Astrocyte (in vitro differentiated cells and primary cell): ENCODE measurements around the gene KCNQ5. TPM values are rescaled to one million over a fixed set of nuclear protein-coding genes. Genes with fewer than 3 reads are reported as not detected.

Source experiments
- DNase-seq: peaks from one replicate; pipeline ENCODE4 v3.0.0-alpha.2; 2010; ENCODE audit warnings: low read depth
- FAIRE-seq: peaks from 2 replicates; lab custom pipeline; 2011; peaks lifted over from hg19 to GRCh38; lab: Jason Lieb, UNC
- H2AFZ ChIP-seq: 2 replicates; pipeline ENCODE4 v1.6.0; 2012; ENCODE audit warnings: low read depth, low read length, inconsistent platforms
- H3K27ac ChIP-seq: 2 replicates; pipeline ENCODE4 v1.5.1; 2011; ENCODE audit warnings: low read depth, low read length, inconsistent platforms
- H3K27me3 ChIP-seq: 2 replicates; pipeline ENCODE4 v1.6.0; 2011; ENCODE audit warnings: low read length, inconsistent platforms; ENCODE audit not compliant: insufficient read depth
- H3K36me3 ChIP-seq: 2 replicates; pipeline ENCODE4 v1.5.1; 2011; ENCODE audit warnings: low read length, inconsistent platforms; ENCODE audit not compliant: insufficient read depth
- H3K4me1 ChIP-seq: 2 replicates; pipeline ENCODE4 v1.5.1; 2011; ENCODE audit warnings: low read length, inconsistent platforms; ENCODE audit not compliant: insufficient read depth
- H3K4me2 ChIP-seq: 2 replicates; pipeline ENCODE4 v1.6.0; 2012; ENCODE audit warnings: low read length, inconsistent platforms
- H3K4me3 ChIP-seq: 2 replicates; pipeline ENCODE4 v1.5.1; 2011; ENCODE audit warnings: low read depth, mild to moderate bottlenecking, low read length, inconsistent platforms; ENCODE audit not compliant: insufficient read depth
- H3K79me2 ChIP-seq: 2 replicates; pipeline ENCODE4 v1.6.0; 2012; ENCODE audit warnings: mild to moderate bottlenecking, low read length, inconsistent platforms; ENCODE audit not compliant: insufficient read depth
- H3K9ac ChIP-seq: 2 replicates; pipeline ENCODE4 v1.6.0; 2012; ENCODE audit warnings: mild to moderate bottlenecking, low read length, inconsistent platforms
- H3K9me3 ChIP-seq: 2 replicates; pipeline ENCODE4 v1.5.1; 2012; ENCODE audit warnings: low read depth, mild to moderate bottlenecking, low read length, inconsistent platforms; ENCODE audit not compliant: insufficient read depth
- H4K20me1 ChIP-seq: 2 replicates; pipeline ENCODE4 v1.6.0; 2012; ENCODE audit warnings: low read length, inconsistent platforms; ENCODE audit not compliant: insufficient read depth
- H3K27ac Mint-ChIP-seq: one replicate; pipeline ENCODE4 v1.8.0; 2021; ENCODE audit warnings: mild to moderate bottlenecking, mixed read lengths; ENCODE audit not compliant: unreplicated experiment
- H3K27me3 Mint-ChIP-seq: one replicate; pipeline ENCODE4 v1.8.0; 2021; ENCODE audit warnings: low read depth, mixed read lengths; ENCODE audit not compliant: unreplicated experiment
- H3K36me3 Mint-ChIP-seq: one replicate; pipeline ENCODE4 v1.8.0; 2021; ENCODE audit warnings: low read depth, mixed read lengths; ENCODE audit not compliant: unreplicated experiment
- H3K4me1 Mint-ChIP-seq: one replicate; pipeline ENCODE4 v1.8.0; 2021; ENCODE audit warnings: low read depth, mixed read lengths; ENCODE audit not compliant: unreplicated experiment
- H3K4me3 Mint-ChIP-seq: one replicate; pipeline ENCODE4 v1.8.0; 2021; ENCODE audit warnings: mild to moderate bottlenecking, moderate library complexity, mixed read lengths; ENCODE audit not compliant: unreplicated experiment
- H3K9me3 Mint-ChIP-seq: one replicate; pipeline ENCODE4 v1.8.0; 2021; ENCODE audit warnings: mild to moderate bottlenecking, mixed read lengths; ENCODE audit not compliant: unreplicated experiment
- CTCF ChIP-seq: IDR thresholded peaks from 2 replicates; pipeline ENCODE4 v1.5.1; 2011; ENCODE audit warnings: low read depth, mild to moderate bottlenecking, inconsistent platforms, low read length, moderate library complexity; ENCODE audit not compliant: insufficient read depth
- EZH2 ChIP-seq: IDR thresholded peaks from 2 replicates; pipeline ENCODE4 v1.6.1; 2012; ENCODE audit warnings: mild to moderate bottlenecking, low read length, inconsistent platforms; ENCODE audit not compliant: insufficient read depth
- total RNA-seq: library from RNA; stranded (reverse); gene quantifications from 2 replicates; pipeline ENCODE4 v1.2.1, GENCODE V29; 2021

Gene KCNQ5
- total RNA-seq, 1 donor from 2014 or later, result 2.0 TPM

GRCh38 chr6:72968704-72969103 lies 346.8 kb downstream of the KCNQ5 start:
- no peaks in the 10 kb centered on the region for H3K9me3 ChIP-seq
- H3K9me3 Mint-ChIP-seq, result peaks cover 2% of the 10 kb centered on the region
- no peaks in the 10 kb centered on the region for H4K20me1 ChIP-seq
- H3K27me3 ChIP-seq, result no peaks in the 10 kb centered on the region
- no peaks in the 10 kb centered on the region for H3K27me3 Mint-ChIP-seq
- H3K4me2 ChIP-seq, result no peak overlapping the region
- H3K36me3 ChIP-seq, result no peaks in the 10 kb centered on the region
- no peak overlapping the region for H2AFZ ChIP-seq
- no peaks in the 10 kb centered on the region for H3K36me3 Mint-ChIP-seq
- H3K9ac ChIP-seq, result no peak overlapping the region
- H3K27ac ChIP-seq, result no peak overlapping the region
- FAIRE-seq (no peak), DNase-seq (peak; percentile 69)
- no peaks in the 10 kb centered on the region for H3K79me2 ChIP-seq
- no peak overlapping the region for H3K4me3 Mint-ChIP-seq
- TF ChIP-seq CTCF, result no peak
- no peak for TF ChIP-seq EZH2
- no peak overlapping the region for H3K4me3 ChIP-seq
- no peak overlapping the region for H3K27ac Mint-ChIP-seq
- no peaks in the 10 kb centered on the region for H3K4me1 ChIP-seq
- H3K4me1 Mint-ChIP-seq, result peaks cover 2% of the 10 kb centered on the region

GRCh38 chr6:72969666-72970065 lies 347.8 kb downstream of the KCNQ5 start:
- no peaks in the 10 kb centered on the region for H3K27me3 ChIP-seq
- Mint-ChIP-seq H3K4me3 (no peak overlapping the region), H3K27ac (no peak overlapping the region), H3K4me1 (peaks cover 2% of the 10 kb centered on the region), H3K9me3 (peaks cover 2% of the 10 kb centered on the region), H3K36me3 (no peaks in the 10 kb centered on the region), H3K27me3 (no peaks in the 10 kb centered on the region)
- DNase-seq (no peak), FAIRE-seq (no peak)
- no peaks in the 10 kb centered on the region for H3K4me1 ChIP-seq
- no peaks in the 10 kb centered on the region for H3K79me2 ChIP-seq
- H3K36me3 ChIP-seq, result no peaks in the 10 kb centered on the region
- H3K9ac ChIP-seq, result no peak overlapping the region
- TF ChIP-seq EZH2 (no peak), CTCF (no peak)
- no peak overlapping the region for H2AFZ ChIP-seq
- no peaks in the 10 kb centered on the region for H4K20me1 ChIP-seq
- H3K4me2 ChIP-seq, result no peak overlapping the region
- H3K9me3 ChIP-seq, result no peaks in the 10 kb centered on the region
- H3K27ac ChIP-seq, result no peak overlapping the region
- H3K4me3 ChIP-seq, result no peak overlapping the region

GRCh38 chr6:72972579-72972978 lies 350.7 kb downstream of the KCNQ5 start:
- H3K27ac Mint-ChIP-seq, result no peak overlapping the region
- TF ChIP-seq CTCF, result no peak
- no peak for TF ChIP-seq EZH2
- Histone ChIP-seq H3K9ac (no peak overlapping the region), H3K27me3 (no peaks in the 10 kb centered on the region), H3K79me2 (no peaks in the 10 kb centered on the region), H3K4me1 (no peaks in the 10 kb centered on the region), H4K20me1 (no peaks in the 10 kb centered on the region), H3K9me3 (no peaks in the 10 kb centered on the region), H2AFZ (no peak overlapping the region), H3K4me2 (no peak overlapping the region), H3K4me3 (no peak overlapping the region), H3K36me3 (no peaks in the 10 kb centered on the region), H3K27ac (no peak overlapping the region)
- H3K4me3 Mint-ChIP-seq, result no peak overlapping the region
- FAIRE-seq, result no peak
- no peaks in the 10 kb centered on the region for H3K27me3 Mint-ChIP-seq
- H3K36me3 Mint-ChIP-seq, result no peaks in the 10 kb centered on the region
- peaks cover 2% of the 10 kb centered on the region for H3K9me3 Mint-ChIP-seq
- no peak for DNase-seq
- H3K4me1 Mint-ChIP-seq, result peaks cover 5% of the 10 kb centered on the region
